Thyroid gland (tissue), 4 donors: Measurements from ENCODE around the gene C19orf73.

Experiments
- CTCF ChIP-seq, 6 experiments: fragments of 200-600 bp in 3 of 6; fragments of 450-650 bp in 3 of 6; sonication (generic) in 3 of 6; IDR thresholded peaks; one replicate each; pipeline ENCODE4 v1.5.1; 2016 to 2019; ENCODE audit warnings: antibody characterized with exemption in 6 of 6, mild to moderate bottlenecking in 2 of 6, inconsistent platforms in 1 of 6, moderate library complexity in 1 of 6
- POLR2A ChIP-seq, 2 donors: fragments of 450-650 bp; IDR thresholded peaks; one replicate each; pipeline ENCODE4 v1.6.1; 2017; ENCODE audit warnings: antibody characterized with exemption in 2 of 2, mild to moderate bottlenecking in 2 of 2, moderate library complexity in 1 of 2

- TF ChIP-seq CTCF (IDR thresholded peaks at IDR 0.05) (peak in 1 of 6 experiments; percentile 21), POLR2A (IDR thresholded peaks at IDR 0.05) (peak; percentile 55 to 87)
Measured at GRCh38 chr19:49085020-49085867, 33.7 kb downstream of the C19orf73 start, which contains the start of gene SNRNP70.
